OCI-LY7 (cell line): Measurements from ENCODE around the gene MRPS25. TPM values are rescaled to one million over a fixed set of nuclear protein-coding genes. Genes with fewer than 3 reads are reported as not detected.

ENCODE experiments used
- BruUV-seq: library from RNA; stranded (reverse); fragments of 400-500 nt; replicated peaks from 2 replicates; lab custom pipeline; 2021; lab: Mats Ljungman, UMichigan
- CTCF ChIA-PET: fragments of 300-600 bp; sonication (Branson Sonifier 250); formaldehyde crosslinking; loops from one replicate; lab custom pipeline; 2022; ENCODE audit warnings: antibody characterized with exemption; ENCODE audit not compliant: unreplicated experiment; lab: Charles Lee
- POLR2A ChIA-PET: fragments of 300-600 bp; sonication (Branson Sonifier 250); formaldehyde crosslinking; loops from one replicate; lab custom pipeline; 2022; ENCODE audit warnings: antibody characterized with exemption; lab: Charles Lee
- DNase-seq: peaks from one replicate; pipeline ENCODE4 v3.0.0-alpha.2; 2015; ENCODE audit warnings: low spot score
- H2AFZ ChIP-seq: fragments of 200-600 bp; sonication (generic), shearing (Covaris generic); 2 replicates; pipeline ENCODE4 v1.6.1; 2014; ENCODE audit warnings: mild to moderate bottlenecking, antibody characterized with exemption, low read length, moderate library complexity
- H3K27ac ChIP-seq: fragments of 200-600 bp; sonication (generic); 2 replicates; pipeline ENCODE4 v1.5.1; 2014; ENCODE audit warnings: mixed run types, low read depth, mild to moderate bottlenecking, moderate library complexity, low read length, inconsistent platforms; ENCODE audit not compliant: poor library complexity, severe bottlenecking
- H3K36me3 ChIP-seq: fragments of 200-600 bp; sonication (generic); 2 replicates; pipeline ENCODE4 v1.6.1; 2014; ENCODE audit warnings: mild to moderate bottlenecking, antibody characterized with exemption, low read length, moderate library complexity, mixed read lengths; ENCODE audit not compliant: insufficient read depth
- H3K4me1 ChIP-seq: fragments of 200-600 bp; sonication (generic); 2 replicates; pipeline ENCODE4 v1.5.1; 2014; ENCODE audit warnings: mild to moderate bottlenecking, low read length; ENCODE audit not compliant: insufficient read depth, poor library complexity, severe bottlenecking
- H3K4me2 ChIP-seq: fragments of 200-600 bp; sonication (generic); 2 replicates; pipeline ENCODE4 v1.6.1; 2014; ENCODE audit warnings: mild to moderate bottlenecking, low read length
- H3K4me3 ChIP-seq: fragments of 200-600 bp; sonication (generic); 2 replicates; pipeline ENCODE4 v1.5.1; 2014; ENCODE audit warnings: mild to moderate bottlenecking, low read depth, low read length; ENCODE audit not compliant: poor library complexity, severe bottlenecking
- H3K79me2 ChIP-seq: fragments of 200-600 bp; sonication (generic); 2 replicates; pipeline ENCODE4 v1.6.1; 2016; ENCODE audit warnings: low read depth, mild to moderate bottlenecking, low read length, moderate library complexity, mixed read lengths; ENCODE audit not compliant: insufficient read depth
- H3K9me2 ChIP-seq: fragments of 200-600 bp; sonication (generic); 2 replicates; pipeline ENCODE4 v1.6.1; 2016; ENCODE audit warnings: mild to moderate bottlenecking, low read length, mixed read lengths; ENCODE audit not compliant: insufficient read depth
- H3K9me3 ChIP-seq: fragments of 200-600 bp; sonication (generic); 2 replicates; pipeline ENCODE4 v1.6.1; 2014; ENCODE audit warnings: mild to moderate bottlenecking, mixed run types, low read length, mixed read lengths
- H4K20me1 ChIP-seq: fragments of 200-600 bp; sonication (generic); 2 replicates; pipeline ENCODE4 v1.6.1; 2014; ENCODE audit warnings: mild to moderate bottlenecking, antibody characterized with exemption, low read length, moderate library complexity, mixed read lengths; ENCODE audit not compliant: insufficient read depth
- CTCF ChIP-seq: fragments of 200-600 bp; sonication (generic); conservative IDR thresholded peaks from 2 replicates; pipeline ENCODE4 v1.5.1; 2014; ENCODE audit warnings: mild to moderate bottlenecking, antibody characterized with exemption, low read length, moderate library complexity, mixed read lengths
- EZH2phosphoT487 ChIP-seq: fragments of 200-600 bp; sonication (generic); IDR thresholded peaks from 2 replicates; pipeline ENCODE4 v1.6.1; 2018; ENCODE audit warnings: low read depth, borderline replicate concordance, mild to moderate bottlenecking, mixed run types, antibody characterized with exemption, low read length, moderate library complexity, mixed read lengths
- intact Hi-C: fragments of 100-400 bp; cut with micrococcal nuclease; formaldehyde crosslinking; loops from one replicate; pipeline ENCODE4 v1.10.0; 2022; ENCODE audit not compliant: unreplicated experiment
- total RNA-seq, 2 experiments: library from RNA; depleted of rRNA in 1 of 2; stranded (reverse); fragments of >200 nt in 1 of 2; shearing (Covaris generic) in 1 of 2; gene quantifications; 2 replicates each; pipeline ENCODE4 v1.2.3, GENCODE V29; 2014 to 2022

The MRPS25 gene
- total RNA-seq, 2 experiments from 2014 or later, result 53.6 to 129 TPM

- Histone ChIP-seq H3K79me2 (no peaks in the 10 kb centered on the region), H3K36me3 (peaks cover 86% of the 10 kb centered on the region), H3K9me3 (no peaks in the 10 kb centered on the region), H3K9me2 (no peaks in the 10 kb centered on the region), H3K4me1 (no peaks in the 10 kb centered on the region), H4K20me1 (no peaks in the 10 kb centered on the region), H3K4me3 (no peak overlapping the region), H3K27ac (no peak overlapping the region), H3K4me2 (no peak overlapping the region), H2AFZ (no peak overlapping the region)
- TF ChIP-seq CTCF (no peak), EZH2phosphoT487 (no peak)
- BruUV-seq, result no TSS peak
- no peak for DNase-seq
- intact Hi-C loops, result no loop called here
- ChIA-PET POLR2A (interaction anchor here (0.8 kb wide), 1 partner anchor 14 kb away, joined by 3 read pairs; no protein-coding TSS in a partner anchor), CTCF (no interaction called here)
These were observed 49.7 kb downstream of the MRPS25 start for GRCh38 chr3:15015456-15015855.

GRCh38 chr3:15014606-15015328, 50.3 kb downstream of the MRPS25 start:
- Histone ChIP-seq H3K79me2 (no peaks in the 10 kb centered on the region), H3K9me2 (no peaks in the 10 kb centered on the region), H2AFZ (no peak overlapping the region), H3K9me3 (no peaks in the 10 kb centered on the region), H3K4me1 (no peaks in the 10 kb centered on the region), H3K4me2 (no peak overlapping the region), H3K36me3 (peaks cover 81% of the 10 kb centered on the region), H3K27ac (no peak overlapping the region), H4K20me1 (no peaks in the 10 kb centered on the region), H3K4me3 (no peak overlapping the region)
- ChIA-PET POLR2A (interaction anchor here (0.8 kb wide), 1 partner anchor 15 kb away, joined by 3 read pairs; no protein-coding TSS in a partner anchor), CTCF (interaction anchor here (0.5 kb wide), 1 partner anchor 73 kb away, joined by 3 read pairs; no protein-coding TSS in a partner anchor)
- intact Hi-C loops, result no loop called here
- DNase-seq, result no peak
- BruUV-seq, result no TSS peak
- TF ChIP-seq CTCF (no peak), EZH2phosphoT487 (no peak)

GRCh38 chr3:15011174-15011573, 53.9 kb downstream of the MRPS25 start:
- Histone ChIP-seq H2AFZ (no peak overlapping the region), H3K9me2 (no peaks in the 10 kb centered on the region), H3K4me1 (no peaks in the 10 kb centered on the region), H3K36me3 (peaks cover 72% of the 10 kb centered on the region), H3K4me2 (no peak overlapping the region), H3K27ac (no peak overlapping the region), H3K9me3 (no peaks in the 10 kb centered on the region), H3K4me3 (no peak overlapping the region), H3K79me2 (no peaks in the 10 kb centered on the region), H4K20me1 (no peaks in the 10 kb centered on the region)
- intact Hi-C loops, result no loop called here
- no TSS peak for BruUV-seq
- no peak for DNase-seq
- ChIA-PET POLR2A (interaction anchor here (0.6 kb wide), 3 partner anchors 40 to 228 kb away, joined by 3 to 6 read pairs (median 4); no protein-coding TSS in a partner anchor), CTCF (no interaction called here)
- TF ChIP-seq EZH2phosphoT487 (no peak), CTCF (no peak)
